GM18517 (cell line): ENCODE data around the gene BBS1.

ENCODE experiments used
- ATAC-seq: cut with Tn5 transposase; IDR thresholded peaks from one replicate; pipeline ENCODE4 v1.9.1; 2021; ENCODE audit warnings: mild to moderate bottlenecking, moderate library complexity; ENCODE audit not compliant: unreplicated experiment

Gene BBS1

GRCh38 chr11:66476841-66477251 lies 33.6 kb upstream of the BBS1 start:
- ATAC-seq: no peak

- ATAC-seq: no peak
Measured at GRCh38 chr11:66477263-66478201, 32.9 kb upstream of the BBS1 start.

GRCh38 chr11:66478729-66479393 lies 31.6 kb upstream of the BBS1 start:
- no peak for ATAC-seq

GRCh38 chr11:66479394-66480116 lies 30.9 kb upstream of the BBS1 start:
- peak; percentile 22 for ATAC-seq

GRCh38 chr11:66480117-66480938 lies 30.1 kb upstream of the BBS1 start, which contains the start of gene DPP3:
Gene DPP3 (plus strand): TSS chr11:66480434. CDS start chr11:66482201, 1,767 bp downstream.
- peak; percentile 84 for ATAC-seq

- ATAC-seq: no peak
Measured at GRCh38 chr11:66484806-66485380, 25.5 kb upstream of the BBS1 start.

GRCh38 chr11:66488957-66489356 lies 21.5 kb upstream of the BBS1 start:
- no peak for ATAC-seq

GRCh38 chr11:66489636-66490035 lies 20.8 kb upstream of the BBS1 start:
- ATAC-seq: no peak

- no peak for ATAC-seq
Measured at GRCh38 chr11:66491315-66491935, 19.0 kb upstream of the BBS1 start.

GRCh38 chr11:66492161-66492865 lies 18.1 kb upstream of the BBS1 start:
- ATAC-seq: no peak

GRCh38 chr11:66493130-66493529 lies 17.3 kb upstream of the BBS1 start:
- ATAC-seq: no peak

- ATAC-seq: no peak
Measured at GRCh38 chr11:66494458-66494857, 16.0 kb upstream of the BBS1 start.

GRCh38 chr11:66494935-66495334 lies 15.5 kb upstream of the BBS1 start:
- ATAC-seq: no peak

GRCh38 chr11:66495401-66495854 lies 15.0 kb upstream of the BBS1 start:
- no peak for ATAC-seq

GRCh38 chr11:66497206-66497605 lies 13.2 kb upstream of the BBS1 start:
- no peak for ATAC-seq

- no peak for ATAC-seq
Measured at GRCh38 chr11:66498506-66498905, 11.9 kb upstream of the BBS1 start.

- ATAC-seq: no peak
Measured at GRCh38 chr11:66505276-66505816, 5.1 kb upstream of the BBS1 start.

GRCh38 chr11:66509131-66509561 lies 1.3 kb upstream of the BBS1 start:
- ATAC-seq: no peak

- no peak for ATAC-seq
Measured at GRCh38 chr11:66510990-66511339, 530 bp downstream of the BBS1 start.
